GM12873 (cell line): ENCODE data around the gene CHRND.

ENCODE experiments used
- CTCF ChIP-seq: IDR thresholded peaks from 2 replicates; pipeline ENCODE4 v1.5.1; 2012; ENCODE audit warnings: low read depth, mild to moderate bottlenecking, moderate library complexity, low read length, control low read depth; ENCODE audit not compliant: insufficient read depth; ENCODE audit errors: missing control alignments

CHRND gene

GRCh38 chr2:232481322-232482140 is 44.4 kb upstream of the CHRND start:
- no peak for TF ChIP-seq CTCF

GRCh38 chr2:232482301-232483238 is 43.4 kb upstream of the CHRND start:
- TF ChIP-seq CTCF: no peak

- TF ChIP-seq CTCF: no peak
Measured at GRCh38 chr2:232483311-232483922, 42.5 kb upstream of the CHRND start.

- TF ChIP-seq CTCF: no peak
Measured at GRCh38 chr2:232483923-232484627, 41.9 kb upstream of the CHRND start.

- TF ChIP-seq CTCF: no peak
Measured at GRCh38 chr2:232484628-232485347, 41.2 kb upstream of the CHRND start.

- TF ChIP-seq CTCF: no peak
Measured at GRCh38 chr2:232485348-232485756, 40.6 kb upstream of the CHRND start.
